ENCODE measurements around the gene SLC45A3. TPM values are rescaled to one million over a fixed set of nuclear protein-coding genes. Genes with fewer than 3 reads are reported as not detected.

The SLC45A3 gene
- polyA plus RNA-seq, 1 experiment: 0.91 TPM

DNA sequence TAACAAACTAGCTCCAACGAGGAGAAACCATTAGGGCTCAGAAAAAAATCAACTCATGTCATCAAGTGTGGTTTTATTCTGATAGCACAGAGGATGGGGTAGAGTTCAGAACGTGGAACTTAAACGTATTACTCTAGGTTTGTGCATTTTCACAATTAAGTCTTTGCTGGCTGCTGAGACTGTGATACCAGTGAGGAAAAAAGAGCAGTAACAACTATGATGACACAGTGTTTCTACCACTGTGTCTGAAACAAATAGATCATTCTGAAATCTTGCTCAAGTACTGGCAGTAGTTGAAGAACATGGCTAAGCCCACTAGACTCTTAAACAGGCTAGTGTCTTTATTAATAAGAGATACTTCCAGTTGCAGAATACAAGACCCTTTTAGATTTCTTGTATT, 38.7 kb upstream of the SLC45A3 start:
- CTCF ChIA-PET: no interaction called here
- Histone ChIP-seq H3K4me3 (ENCODE audit: low read depth, low read length) (no peak overlapping the region), H3K36me3 (ENCODE audit: control insufficient read depth, insufficient read depth, low read length) (peaks cover 7% of the 10 kb centered on the region; the same call in 1 of the 2 replicates), H3K27me3 (ENCODE audit: control insufficient read depth, insufficient read depth, low read length) (no peaks in the 10 kb centered on the region)
- DNase-seq (ENCODE audit: low read depth): no peak
- TF ChIP-seq, protein P1, sequence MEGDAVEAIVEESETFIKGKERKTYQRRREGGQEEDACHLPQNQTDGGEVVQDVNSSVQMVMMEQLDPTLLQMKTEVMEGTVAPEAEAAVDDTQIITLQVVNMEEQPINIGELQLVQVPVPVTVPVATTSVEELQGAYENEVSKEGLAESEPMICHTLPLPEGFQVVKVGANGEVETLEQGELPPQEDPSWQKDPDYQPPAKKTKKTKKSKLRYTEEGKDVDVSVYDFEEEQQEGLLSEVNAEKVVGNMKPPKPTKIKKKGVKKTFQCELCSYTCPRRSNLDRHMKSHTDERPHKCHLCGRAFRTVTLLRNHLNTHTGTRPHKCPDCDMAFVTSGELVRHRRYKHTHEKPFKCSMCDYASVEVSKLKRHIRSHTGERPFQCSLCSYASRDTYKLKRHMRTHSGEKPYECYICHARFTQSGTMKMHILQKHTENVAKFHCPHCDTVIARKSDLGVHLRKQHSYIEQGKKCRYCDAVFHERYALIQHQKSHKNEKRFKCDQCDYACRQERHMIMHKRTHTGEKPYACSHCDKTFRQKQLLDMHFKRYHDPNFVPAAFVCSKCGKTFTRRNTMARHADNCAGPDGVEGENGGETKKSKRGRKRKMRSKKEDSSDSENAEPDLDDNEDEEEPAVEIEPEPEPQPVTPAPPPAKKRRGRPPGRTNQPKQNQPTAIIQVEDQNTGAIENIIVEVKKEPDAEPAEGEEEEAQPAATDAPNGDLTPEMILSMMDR (IDR thresholded peaks at IDR 0.05; ENCODE audit: insufficient read depth, low read depth, low read length): no peak
- POLR2A ChIA-PET: no interaction called here

DNA sequence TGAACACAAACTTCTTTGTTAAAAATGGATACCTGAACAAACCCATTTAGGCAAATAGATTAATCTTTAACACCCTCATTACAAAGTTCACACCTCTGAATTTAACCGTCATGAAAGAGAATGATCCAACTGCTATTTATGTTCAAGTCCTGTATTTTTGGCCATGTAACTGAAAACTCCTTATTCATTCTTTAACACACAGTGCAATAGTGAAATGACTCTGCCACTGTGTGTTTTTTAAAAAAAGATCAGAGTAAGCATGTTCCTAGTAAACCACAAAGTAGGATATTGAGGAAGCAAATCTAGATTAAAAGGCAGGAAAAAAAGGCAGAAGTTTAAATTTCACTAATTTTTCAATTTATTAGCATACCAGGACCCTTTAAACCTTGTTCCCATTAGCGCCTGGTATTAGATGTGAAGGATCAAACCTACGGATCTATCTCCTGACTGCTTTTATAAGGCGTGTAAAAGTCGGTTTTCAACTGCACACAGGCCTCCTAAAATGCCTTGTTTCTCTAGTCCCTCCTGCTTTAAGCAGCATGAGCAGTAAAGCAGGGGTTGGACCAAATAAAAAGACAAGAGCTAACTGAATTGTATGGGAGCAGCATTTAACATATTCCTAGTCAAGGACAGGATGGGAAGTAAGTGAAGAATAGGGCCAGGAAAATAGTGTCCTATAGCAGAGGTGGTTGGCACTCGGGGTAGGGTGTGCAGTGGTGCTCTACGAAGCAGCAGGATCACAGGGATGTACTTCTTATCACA, 36.2 kb upstream of the SLC45A3 start:
- no peak for DNase-seq (ENCODE audit: low read depth)
- Histone ChIP-seq H3K36me3 (ENCODE audit: control insufficient read depth, insufficient read depth, low read length) (peaks cover 7% of the 10 kb centered on the region; the same call in 1 of the 2 replicates), H3K4me3 (ENCODE audit: low read depth, low read length) (no peak overlapping the region), H3K27me3 (ENCODE audit: control insufficient read depth, insufficient read depth, low read length) (no peaks in the 10 kb centered on the region)
- TF ChIP-seq, protein P1 (IDR thresholded peaks at IDR 0.05; ENCODE audit: insufficient read depth, low read depth, low read length): no peak
- ChIA-PET POLR2A (no interaction called here), CTCF (no interaction called here)

DNA sequence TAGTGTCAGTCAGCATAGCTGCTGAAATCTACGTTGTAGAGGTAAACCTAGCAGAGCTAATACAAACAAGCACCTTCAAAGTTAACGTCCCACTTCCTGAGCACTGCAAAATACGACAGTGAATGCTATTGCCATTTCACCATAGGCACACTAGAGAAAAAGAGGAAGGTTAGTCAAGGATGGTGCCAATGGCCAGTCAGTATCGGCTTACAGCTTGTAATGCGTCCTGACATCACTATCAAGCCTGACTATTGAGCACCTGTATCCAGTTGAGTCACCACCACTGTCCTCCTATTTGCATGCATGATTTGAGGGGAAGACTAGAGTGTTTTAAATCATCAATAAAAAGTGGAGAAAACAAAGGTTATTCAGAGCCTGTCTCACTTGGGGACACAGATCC, 35.3 kb upstream of the SLC45A3 start:
- Histone ChIP-seq H3K27me3 (ENCODE audit: control insufficient read depth, insufficient read depth, low read length) (no peaks in the 10 kb centered on the region), H3K36me3 (ENCODE audit: control insufficient read depth, insufficient read depth, low read length) (peaks cover 5% of the 10 kb centered on the region; the same call in 1 of the 2 replicates), H3K4me3 (ENCODE audit: low read depth, low read length) (no peak overlapping the region)
- TF ChIP-seq, protein P1 (IDR thresholded peaks at IDR 0.05; ENCODE audit: insufficient read depth, low read depth, low read length): no peak
- ChIA-PET POLR2A (no interaction called here), CTCF (interaction anchor here (13.3 kb wide), 1 partner anchor 57 kb away, joined by 242 read pairs; no protein-coding TSS in a partner anchor)
- no peak for DNase-seq (ENCODE audit: low read depth)

DNA sequence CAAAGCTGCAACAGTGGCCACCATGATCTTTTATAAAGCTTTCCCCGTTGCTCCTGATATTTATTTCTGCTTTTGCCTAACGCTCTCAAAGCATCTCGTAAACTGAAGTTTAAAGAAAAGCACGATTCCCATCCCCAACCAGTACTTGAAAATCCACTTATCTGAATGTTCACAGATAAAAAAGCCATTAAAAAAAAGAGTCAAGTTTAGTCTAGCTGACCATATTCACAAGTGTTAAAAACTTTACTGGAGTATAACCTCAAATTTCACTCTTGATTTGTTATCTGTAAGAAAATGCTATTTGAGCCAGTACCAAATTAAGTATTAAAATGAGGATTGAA, 34.6 kb upstream of the SLC45A3 start:
- Histone ChIP-seq H3K36me3 (ENCODE audit: control insufficient read depth, insufficient read depth, low read length) (peaks cover 3% of the 10 kb centered on the region; the same call in 1 of the 2 replicates), H3K27me3 (ENCODE audit: control insufficient read depth, insufficient read depth, low read length) (no peaks in the 10 kb centered on the region), H3K4me3 (ENCODE audit: low read depth, low read length) (no peak overlapping the region)
- DNase-seq (ENCODE audit: low read depth): no peak
- ChIA-PET CTCF (interaction anchor here (0.6 to 13.3 kb wide), 6 partner anchors 13 to 262 kb away, joined by 3 to 242 read pairs (median 4); no protein-coding TSS in a partner anchor), POLR2A (interaction anchor here (0.7 kb wide), 1 partner anchor 204 kb away, joined by 3 read pairs; no protein-coding TSS in a partner anchor)
- TF ChIP-seq, protein P1 (IDR thresholded peaks at IDR 0.05; ENCODE audit: insufficient read depth, low read depth, low read length): no peak

DNA sequence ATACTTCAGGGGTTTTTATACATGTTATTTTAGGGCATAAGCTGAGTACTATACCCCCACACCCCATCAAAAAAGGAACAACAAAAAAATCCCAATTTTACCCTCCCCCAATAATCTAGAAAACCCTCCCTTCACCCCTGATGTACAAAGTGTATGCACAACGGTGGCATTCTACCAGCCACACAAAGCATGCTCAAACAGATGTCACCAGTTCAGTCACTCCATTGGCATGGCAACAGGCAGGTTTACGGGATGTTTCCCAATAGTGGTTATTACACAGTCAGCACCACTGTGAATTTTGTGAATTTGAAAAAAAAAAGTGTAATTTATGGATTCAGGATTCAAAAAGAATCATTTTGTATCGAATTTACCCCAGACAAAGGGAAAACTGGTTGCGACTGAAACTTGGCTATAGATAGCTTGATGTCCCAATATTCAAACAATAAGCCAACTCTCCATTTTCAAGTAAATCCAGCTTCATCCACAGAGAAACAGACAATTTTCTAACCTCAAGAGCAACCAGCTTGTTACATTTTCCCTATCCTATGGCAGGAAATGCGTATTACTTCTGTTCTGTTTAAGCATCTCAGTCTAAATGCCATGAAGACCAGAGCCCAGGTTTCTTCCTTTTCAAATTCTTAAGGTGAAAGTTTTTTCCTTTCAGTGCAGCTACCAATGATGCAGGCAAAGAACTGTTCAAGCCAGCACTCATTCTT, 34.0 kb upstream of the SLC45A3 start:
- CTCF ChIA-PET: interaction anchor here (0.6 to 13.3 kb wide), 6 partner anchors 13 to 263 kb away, joined by 3 to 242 read pairs (median 4); no protein-coding TSS in a partner anchor
- Histone ChIP-seq H3K27me3 (ENCODE audit: control insufficient read depth, insufficient read depth, low read length) (no peaks in the 10 kb centered on the region), H3K36me3 (ENCODE audit: control insufficient read depth, insufficient read depth, low read length) (peaks cover 3% of the 10 kb centered on the region; the same call in 1 of the 2 replicates), H3K4me3 (ENCODE audit: low read depth, low read length) (no peak overlapping the region)
- POLR2A ChIA-PET: interaction anchor here (0.7 kb wide), 1 partner anchor 204 kb away, joined by 3 read pairs; no protein-coding TSS in a partner anchor
- DNase-seq (ENCODE audit: low read depth): peak; percentile 18
- TF ChIP-seq, protein P1 (IDR thresholded peaks at IDR 0.05; ENCODE audit: insufficient read depth, low read depth, low read length): no peak
